Measurements from ENCODE around the gene FBXO11.

GRCh38 chr2:47838686-47839085 lies 67.6 kb downstream of the FBXO11 start:
- TF ChIP-seq POLR2A (IDR thresholded peaks at IDR 0.05): no peak
- TF ChIP-seq CTCF (IDR thresholded peaks at IDR 0.05): no peak
